Astrocyte (in vitro differentiated cells and primary cell): ENCODE measurements around the gene NFYB. TPM values are rescaled to one million over a fixed set of nuclear protein-coding genes. Genes with fewer than 3 reads are reported as not detected.

ENCODE experiments used
- DNase-seq: peaks from one replicate; pipeline ENCODE4 v3.0.0-alpha.2; 2010; ENCODE audit warnings: low read depth
- FAIRE-seq: peaks from 2 replicates; lab custom pipeline; 2011; peaks lifted over from hg19 to GRCh38; lab: Jason Lieb, UNC
- H2AFZ ChIP-seq: 2 replicates; pipeline ENCODE4 v1.6.0; 2012; ENCODE audit warnings: low read depth, low read length, inconsistent platforms
- H3K27ac ChIP-seq: 2 replicates; pipeline ENCODE4 v1.5.1; 2011; ENCODE audit warnings: low read depth, low read length, inconsistent platforms
- H3K27me3 ChIP-seq: 2 replicates; pipeline ENCODE4 v1.6.0; 2011; ENCODE audit warnings: low read length, inconsistent platforms; ENCODE audit not compliant: insufficient read depth
- H3K36me3 ChIP-seq: 2 replicates; pipeline ENCODE4 v1.5.1; 2011; ENCODE audit warnings: low read length, inconsistent platforms; ENCODE audit not compliant: insufficient read depth
- H3K4me1 ChIP-seq: 2 replicates; pipeline ENCODE4 v1.5.1; 2011; ENCODE audit warnings: low read length, inconsistent platforms; ENCODE audit not compliant: insufficient read depth
- H3K4me2 ChIP-seq: 2 replicates; pipeline ENCODE4 v1.6.0; 2012; ENCODE audit warnings: low read length, inconsistent platforms
- H3K4me3 ChIP-seq: 2 replicates; pipeline ENCODE4 v1.5.1; 2011; ENCODE audit warnings: low read depth, mild to moderate bottlenecking, low read length, inconsistent platforms; ENCODE audit not compliant: insufficient read depth
- H3K79me2 ChIP-seq: 2 replicates; pipeline ENCODE4 v1.6.0; 2012; ENCODE audit warnings: mild to moderate bottlenecking, low read length, inconsistent platforms; ENCODE audit not compliant: insufficient read depth
- H3K9ac ChIP-seq: 2 replicates; pipeline ENCODE4 v1.6.0; 2012; ENCODE audit warnings: mild to moderate bottlenecking, low read length, inconsistent platforms
- H3K9me3 ChIP-seq: 2 replicates; pipeline ENCODE4 v1.5.1; 2012; ENCODE audit warnings: low read depth, mild to moderate bottlenecking, low read length, inconsistent platforms; ENCODE audit not compliant: insufficient read depth
- H4K20me1 ChIP-seq: 2 replicates; pipeline ENCODE4 v1.6.0; 2012; ENCODE audit warnings: low read length, inconsistent platforms; ENCODE audit not compliant: insufficient read depth
- H3K27ac Mint-ChIP-seq: one replicate; pipeline ENCODE4 v1.8.0; 2021; ENCODE audit warnings: mild to moderate bottlenecking, mixed read lengths; ENCODE audit not compliant: unreplicated experiment
- H3K27me3 Mint-ChIP-seq: one replicate; pipeline ENCODE4 v1.8.0; 2021; ENCODE audit warnings: low read depth, mixed read lengths; ENCODE audit not compliant: unreplicated experiment
- H3K36me3 Mint-ChIP-seq: one replicate; pipeline ENCODE4 v1.8.0; 2021; ENCODE audit warnings: low read depth, mixed read lengths; ENCODE audit not compliant: unreplicated experiment
- H3K4me1 Mint-ChIP-seq: one replicate; pipeline ENCODE4 v1.8.0; 2021; ENCODE audit warnings: low read depth, mixed read lengths; ENCODE audit not compliant: unreplicated experiment
- H3K4me3 Mint-ChIP-seq: one replicate; pipeline ENCODE4 v1.8.0; 2021; ENCODE audit warnings: mild to moderate bottlenecking, moderate library complexity, mixed read lengths; ENCODE audit not compliant: unreplicated experiment
- H3K9me3 Mint-ChIP-seq: one replicate; pipeline ENCODE4 v1.8.0; 2021; ENCODE audit warnings: mild to moderate bottlenecking, mixed read lengths; ENCODE audit not compliant: unreplicated experiment
- CTCF ChIP-seq: IDR thresholded peaks from 2 replicates; pipeline ENCODE4 v1.5.1; 2011; ENCODE audit warnings: low read depth, mild to moderate bottlenecking, inconsistent platforms, low read length, moderate library complexity; ENCODE audit not compliant: insufficient read depth
- EZH2 ChIP-seq: IDR thresholded peaks from 2 replicates; pipeline ENCODE4 v1.6.1; 2012; ENCODE audit warnings: mild to moderate bottlenecking, low read length, inconsistent platforms; ENCODE audit not compliant: insufficient read depth
- total RNA-seq: library from RNA; stranded (reverse); gene quantifications from 2 replicates; pipeline ENCODE4 v1.2.1, GENCODE V29; 2021

The NFYB gene
- total RNA-seq, 1 donor from 2014 or later: 14.8 TPM

- H3K36me3 Mint-ChIP-seq: no peaks in the 10 kb centered on the region
- H3K27ac ChIP-seq: no peak overlapping the region
- no peaks in the 10 kb centered on the region for H3K9me3 ChIP-seq
- H3K4me3 Mint-ChIP-seq: no peak overlapping the region
- no peak for FAIRE-seq
- peaks cover 5% of the 10 kb centered on the region for H3K4me1 Mint-ChIP-seq
- H3K27ac Mint-ChIP-seq: no peak overlapping the region
- H3K79me2 ChIP-seq: no peaks in the 10 kb centered on the region
- DNase-seq: no peak
- no peaks in the 10 kb centered on the region for H3K27me3 ChIP-seq
- no peaks in the 10 kb centered on the region for H4K20me1 ChIP-seq
- H3K4me2 ChIP-seq: no peak overlapping the region
- peaks cover 4% of the 10 kb centered on the region for H3K27me3 Mint-ChIP-seq
- H3K4me3 ChIP-seq: no peak overlapping the region
- H3K9me3 Mint-ChIP-seq: no peaks in the 10 kb centered on the region
- H3K4me1 ChIP-seq: peaks cover 6% of the 10 kb centered on the region
- no peaks in the 10 kb centered on the region for H3K36me3 ChIP-seq
- H3K9ac ChIP-seq: no peak overlapping the region
- TF ChIP-seq EZH2: no peak
- no peak for TF ChIP-seq CTCF
- no peak overlapping the region for H2AFZ ChIP-seq
Observed at GRCh38 chr12:104172570-104172947, 34.5 kb upstream of the NFYB start.

GRCh38 chr12:104171785-104172569 lies 34.0 kb upstream of the NFYB start:
- Mint-ChIP-seq H3K27ac (no peak overlapping the region), H3K27me3 (peaks cover 4% of the 10 kb centered on the region), H3K4me1 (no peaks in the 10 kb centered on the region), H3K36me3 (no peaks in the 10 kb centered on the region), H3K9me3 (no peaks in the 10 kb centered on the region), H3K4me3 (no peak overlapping the region)
- FAIRE-seq (no peak), DNase-seq (no peak)
- Histone ChIP-seq H3K9ac (no peak overlapping the region), H3K36me3 (no peaks in the 10 kb centered on the region), H3K27ac (no peak overlapping the region), H3K4me1 (no peaks in the 10 kb centered on the region), H3K9me3 (no peaks in the 10 kb centered on the region), H3K27me3 (no peaks in the 10 kb centered on the region), H3K4me2 (no peak overlapping the region), H3K4me3 (no peak overlapping the region), H2AFZ (no peak overlapping the region), H4K20me1 (no peaks in the 10 kb centered on the region), H3K79me2 (no peaks in the 10 kb centered on the region)
- TF ChIP-seq EZH2 (no peak), CTCF (no peak)

GRCh38 chr12:104168596-104168995 lies 30.6 kb upstream of the NFYB start:
- Histone ChIP-seq H3K27ac (no peak overlapping the region), H3K4me1 (no peaks in the 10 kb centered on the region), H3K4me3 (no peak overlapping the region), H3K4me2 (no peak overlapping the region), H3K9me3 (no peaks in the 10 kb centered on the region), H3K36me3 (no peaks in the 10 kb centered on the region), H3K27me3 (no peaks in the 10 kb centered on the region), H4K20me1 (no peaks in the 10 kb centered on the region), H3K79me2 (no peaks in the 10 kb centered on the region), H2AFZ (no peak overlapping the region), H3K9ac (no peak overlapping the region)
- TF ChIP-seq EZH2 (no peak), CTCF (no peak)
- DNase-seq (no peak), FAIRE-seq (no peak)
- Mint-ChIP-seq H3K4me1 (no peaks in the 10 kb centered on the region), H3K27ac (no peak overlapping the region), H3K36me3 (no peaks in the 10 kb centered on the region), H3K9me3 (no peaks in the 10 kb centered on the region), H3K4me3 (no peak overlapping the region), H3K27me3 (no peaks in the 10 kb centered on the region)
